Osteoblast (primary cell): ENCODE results near the gene CHRNB1. TPM values are rescaled to one million over a fixed set of nuclear protein-coding genes. Genes with fewer than 3 reads are reported as not detected.

Experiments used
- DNase-seq: peaks from one replicate; pipeline ENCODE4 v3.0.0; 2011; ENCODE audit warnings: low spot score, mixed read lengths; ENCODE audit not compliant: insufficient read length; ENCODE audit errors: missing footprints
- H2AFZ ChIP-seq: 2 replicates; pipeline ENCODE4 v1.6.0; 2011; ENCODE audit warnings: mild to moderate bottlenecking, low read length
- H3K27ac ChIP-seq: 2 replicates; pipeline ENCODE4 v1.5.1; 2011; ENCODE audit warnings: mild to moderate bottlenecking, low read depth, low read length, moderate library complexity
- H3K27me3 ChIP-seq: 2 replicates; pipeline ENCODE4 v1.6.0; 2012; ENCODE audit warnings: mild to moderate bottlenecking, control low read depth, inconsistent platforms, low read length, moderate library complexity; ENCODE audit not compliant: insufficient read depth
- H3K36me3 ChIP-seq: 2 replicates; pipeline ENCODE4 v1.5.1; 2011; ENCODE audit warnings: mild to moderate bottlenecking, low read length, control low read depth, moderate library complexity; ENCODE audit not compliant: insufficient read depth
- H3K4me1 ChIP-seq: 2 replicates; pipeline ENCODE4 v1.5.1; 2011; ENCODE audit warnings: mild to moderate bottlenecking, low read length, control low read depth, moderate library complexity; ENCODE audit not compliant: insufficient read depth
- H3K4me2 ChIP-seq: 2 replicates; pipeline ENCODE4 v1.6.0; 2011; ENCODE audit warnings: mild to moderate bottlenecking, low read length; ENCODE audit not compliant: insufficient read depth
- H3K4me3 ChIP-seq: fragments of 200-600 bp; sonication (generic); 3 replicates; pipeline ENCODE4 v1.5.1; 2012; ENCODE audit warnings: mild to moderate bottlenecking, low read length, inconsistent platforms; ENCODE audit not compliant: insufficient read depth
- H3K79me2 ChIP-seq: 2 replicates; pipeline ENCODE4 v1.6.0; 2012; ENCODE audit warnings: mild to moderate bottlenecking, low read length, control low read depth, inconsistent platforms; ENCODE audit not compliant: insufficient read depth
- H3K9me3 ChIP-seq: 2 replicates; pipeline ENCODE4 v1.5.1; 2011; ENCODE audit warnings: low read depth, low read length, control low read depth
- H4K20me1 ChIP-seq: 2 replicates; pipeline ENCODE4 v1.6.0; 2012; ENCODE audit warnings: mild to moderate bottlenecking, low read length, control low read depth; ENCODE audit not compliant: insufficient read depth
- CTCF ChIP-seq: IDR thresholded peaks from 2 replicates; pipeline ENCODE4 v1.5.1; 2011; ENCODE audit warnings: mild to moderate bottlenecking, low read depth, low read length, moderate library complexity; ENCODE audit errors: extremely low read depth
- total RNA-seq: library from RNA; depleted of rRNA; stranded (reverse); fragments of >200 nt; gene quantifications from 2 replicates; pipeline ENCODE4 v1.2.3, GENCODE V29; 2012

Gene CHRNB1
- total RNA-seq, 1 donor: 5.4 TPM

GRCh38 chr17:7437950-7438614 is 6.8 kb upstream of the CHRNB1 start:
- H3K4me3 ChIP-seq: peak overlapping the region; percentile 37
- TF ChIP-seq CTCF: no peak
- H2AFZ ChIP-seq: no peak overlapping the region
- H3K36me3 ChIP-seq: no peaks in the 10 kb centered on the region
- peak; percentile 86 for DNase-seq
- no peaks in the 10 kb centered on the region for H3K9me3 ChIP-seq
- H3K27me3 ChIP-seq: peaks cover 40% of the 10 kb centered on the region
- peaks cover 26% of the 10 kb centered on the region for H3K4me1 ChIP-seq
- no peak overlapping the region for H3K27ac ChIP-seq
- H3K4me2 ChIP-seq: peak overlapping the region; percentile 85
- H4K20me1 ChIP-seq: no peaks in the 10 kb centered on the region
- H3K79me2 ChIP-seq: no peaks in the 10 kb centered on the region

- Histone ChIP-seq H3K36me3 (no peaks in the 10 kb centered on the region), H4K20me1 (no peaks in the 10 kb centered on the region), H3K4me2 (no peak overlapping the region), H3K9me3 (no peaks in the 10 kb centered on the region), H2AFZ (no peak overlapping the region), H3K79me2 (no peaks in the 10 kb centered on the region), H3K4me3 (no peak overlapping the region), H3K27ac (no peak overlapping the region), H3K4me1 (peaks cover 28% of the 10 kb centered on the region), H3K27me3 (peaks cover 40% of the 10 kb centered on the region)
- TF ChIP-seq CTCF: no peak
- peak; percentile 80 for DNase-seq
These were observed 6.0 kb upstream of the CHRNB1 start for GRCh38 chr17:7438656-7439460.

GRCh38 chr17:7439462-7440112 is 5.3 kb upstream of the CHRNB1 start, which contains the start of gene FGF11:
TSS of gene FGF11 (plus strand) at chr17:7439512. CDS start at chr17:7439621, 109 bp downstream.
- Histone ChIP-seq H2AFZ (peak within 1 kb of the TSS; percentile 41), H4K20me1 (no peaks in the 10 kb centered on the region), H3K27me3 (peaks cover 40% of the 10 kb centered on the region), H3K9me3 (no peaks in the 10 kb centered on the region), H3K4me2 (peak within 1 kb of the TSS; percentile 85), H3K4me3 (peak within 1 kb of the TSS; percentile 58), H3K4me1 (peaks cover 35% of the 10 kb centered on the region), H3K36me3 (no peaks in the 10 kb centered on the region), H3K79me2 (no peaks in the 10 kb centered on the region), H3K27ac (no peak within 1 kb of the TSS)
- DNase-seq: peak; percentile 59
- no peak for TF ChIP-seq CTCF
